A549 (cell line): Measurements from ENCODE around the gene ETV1. TPM values are rescaled to one million over a fixed set of nuclear protein-coding genes. Genes with fewer than 3 reads are reported as not detected.

Experiments
- ATAC-seq, 2 experiments: fragments of 200-7000 bp in 1 of 2; fragments of >200 bp in 1 of 2; cut with Nextera tagmentation in 1 of 2; cut with Tn5 transposase in 1 of 2; 3 replicates each; pipeline versions ENCODE4 v1.8.0 to v1.9.1; 2018 to 2020; ENCODE audit warnings: mild to moderate bottlenecking in 1 of 2, moderate library complexity in 1 of 2
- CTCF ChIA-PET: fragments of 300-600 bp; sonication (Branson Sonifier 250); formaldehyde crosslinking; extraction: SDS; loops from one replicate; lab custom pipeline; 2021; ENCODE audit warnings: antibody characterized with exemption, inconsistent platforms; lab: Yijun Ruan, JAX
- POLR2A ChIA-PET: fragments of 350-600 bp; formaldehyde crosslinking; extraction: SDS; loops from one replicate; lab custom pipeline; 2021; ENCODE audit warnings: antibody characterized with exemption, inconsistent platforms; lab: Yijun Ruan, JAX
- DNase-seq, 2 experiments: peaks; one replicate each; pipeline versions ENCODE4 v3.0.0 to v3.0.0-alpha.2; 2011 to 2016; ENCODE audit warnings: low read depth in 1 of 2, low spot score in 1 of 2
- FAIRE-seq: peaks from 2 replicates; lab custom pipeline; 2011; peaks lifted over from hg19 to GRCh38; lab: Jason Lieb, UNC
- H3K27ac ChIP-seq, 2 experiments: fragments of >200 bp; sonication (Bioruptor Twin); formaldehyde crosslinking; 3 replicates each; pipeline ENCODE4 v1.5.1; 2016 to 2017
- H3K4me1 ChIP-seq: fragments of >200 bp; sonication (Bioruptor Twin); formaldehyde crosslinking; 3 replicates; pipeline ENCODE4 v1.6.1; 2016
- H3K4me2 ChIP-seq: fragments of >200 bp; sonication (Bioruptor Twin); formaldehyde crosslinking; 3 replicates; pipeline ENCODE4 v1.6.1; 2016
- H3K4me3 ChIP-seq: fragments of >200 bp; sonication (Bioruptor Twin); formaldehyde crosslinking; 3 replicates; pipeline ENCODE4 v1.5.1; 2016
- H3K9me3 ChIP-seq: fragments of >200 bp; sonication (Bioruptor Twin); formaldehyde crosslinking; 3 replicates; pipeline ENCODE4 v1.6.1; 2016
- ATOH8 ChIP-seq: fragments of 250-450 bp; sonication (Bioruptor Pico); IDR thresholded peaks from 2 replicates; pipeline ENCODE4 v1.5.0; 2020; ENCODE audit warnings: low read depth, mild to moderate bottlenecking, moderate library complexity
- BCL3 ChIP-seq: fragments of >200 bp; sonication (Bioruptor Twin); formaldehyde crosslinking; IDR thresholded peaks from 3 replicates; pipeline ENCODE4 v1.6.1; 2016
- CBX2 ChIP-seq: fragments of 200-600 bp; sonication (generic); IDR thresholded peaks from 2 replicates; pipeline ENCODE4 v1.6.1; 2016; ENCODE audit warnings: low read depth, mild to moderate bottlenecking, borderline replicate concordance
- CEBPB ChIP-seq, 2 experiments: fragments of >200 bp in 1 of 2; sonication (Bioruptor Twin) in 1 of 2; formaldehyde crosslinking in 1 of 2; IDR thresholded peaks; 2 replicates each; pipeline ENCODE4 v1.6.1; 2012 to 2016
- CHD2 ChIP-seq: fragments of 150-350 bp; IDR thresholded peaks from 2 replicates; pipeline ENCODE4 v1.6.1; 2014; ENCODE audit warnings: low read length; ENCODE audit not compliant: partially characterized antibody
- ELK1 ChIP-seq: fragments of 150-350 bp; IDR thresholded peaks from 2 replicates; pipeline ENCODE4 v1.6.1; 2014; ENCODE audit warnings: low read depth, mild to moderate bottlenecking, low read length
- EP300 ChIP-seq, 2 experiments: fragments of >200 bp; sonication (Bioruptor Twin); formaldehyde crosslinking; IDR thresholded peaks; 2 replicates in 1 of 2; 3 replicates in 1 of 2; pipeline ENCODE4 v1.6.1; 2016 to 2017
- FOSL2 ChIP-seq, 2 experiments: fragments of 450-650 bp in 1 of 2; fragments of >200 bp in 1 of 2; sonication (Bioruptor Twin) in 1 of 2; formaldehyde crosslinking; IDR thresholded peaks; 2 replicates each; pipeline versions ENCODE4 v1.5.0 to v1.6.1; 2016 to 2020; ENCODE audit warnings: mild to moderate bottlenecking in 1 of 2, moderate library complexity in 1 of 2
- HDAC2 ChIP-seq: fragments of 200-600 bp; sonication (generic); IDR thresholded peaks from 2 replicates; pipeline ENCODE4 v1.6.1; 2016
- HES2 ChIP-seq: fragments of >200 bp; sonication (Bioruptor Twin); formaldehyde crosslinking; IDR thresholded peaks from 2 replicates; pipeline ENCODE4 v1.6.1; 2016
- HEYL ChIP-seq: fragments of 250-450 bp; sonication (Bioruptor Pico); IDR thresholded peaks from 2 replicates; pipeline ENCODE4 v1.8.0; 2021; ENCODE audit warnings: mild to moderate bottlenecking, moderate library complexity
- HOXA7 ChIP-seq: fragments of 250-450 bp; sonication (Bioruptor Pico); IDR thresholded peaks from 2 replicates; pipeline ENCODE4 v1.5.0; 2020; ENCODE audit warnings: mild to moderate bottlenecking, moderate library complexity
- JUN ChIP-seq, 2 experiments: fragments of >200 bp; sonication (Bioruptor Twin); formaldehyde crosslinking; IDR thresholded peaks; 2 replicates in 1 of 2; 3 replicates in 1 of 2; pipeline ENCODE4 v1.6.1; 2016 to 2017
- JUNB ChIP-seq: fragments of >200 bp; sonication (Bioruptor Twin); formaldehyde crosslinking; IDR thresholded peaks from 2 replicates; pipeline ENCODE4 v1.6.1; 2016
- KDM1A ChIP-seq: fragments of 200-600 bp; sonication (generic); IDR thresholded peaks from 2 replicates; pipeline ENCODE4 v1.6.1; 2016; ENCODE audit warnings: low read depth, mild to moderate bottlenecking
- MAX ChIP-seq: IDR thresholded peaks from 2 replicates; pipeline ENCODE4 v1.6.1; 2012
- NFE2L2 ChIP-seq: fragments of 150-350 bp; conservative IDR thresholded peaks from 2 replicates; pipeline ENCODE4 v1.6.1; 2014; ENCODE audit warnings: low read length
- NR3C1 ChIP-seq: fragments of >200 bp; sonication (Bioruptor Twin); formaldehyde crosslinking; IDR thresholded peaks from 3 replicates; pipeline ENCODE4 v1.6.1; 2017
- PBX3 ChIP-seq: IDR thresholded peaks from 2 replicates; pipeline ENCODE4 v1.6.1; 2012
- PHF8 ChIP-seq: fragments of 200-600 bp; sonication (generic); IDR thresholded peaks from 2 replicates; pipeline ENCODE4 v1.6.1; 2016; ENCODE audit warnings: low read depth, mild to moderate bottlenecking, antibody characterized with exemption, moderate library complexity, borderline replicate concordance
- POLR2A ChIP-seq: IDR thresholded peaks from 2 replicates; pipeline ENCODE4 v1.6.1; 2012; ENCODE audit warnings: mild to moderate bottlenecking, low read length
- RAD21 ChIP-seq, 2 experiments: fragments of >200 bp in 1 of 2; sonication (Bioruptor Twin) in 1 of 2; formaldehyde crosslinking in 1 of 2; IDR thresholded peaks in 1 of 2; conservative IDR thresholded peaks in 1 of 2; 2 replicates in 1 of 2; 3 replicates in 1 of 2; pipeline ENCODE4 v1.6.1; 2012 to 2018; ENCODE audit warnings: inconsistent platforms in 1 of 2
- RCOR1 ChIP-seq: fragments of 150-350 bp; IDR thresholded peaks from 2 replicates; pipeline ENCODE4 v1.6.1; 2014; ENCODE audit warnings: antibody characterized with exemption, low read length, low read depth
- RFX5 ChIP-seq: fragments of 450-650 bp; IDR thresholded peaks from 2 replicates; pipeline ENCODE4 v1.7.1; 2014; ENCODE audit warnings: antibody characterized with exemption, mild to moderate bottlenecking, moderate library complexity
- RNF2 ChIP-seq: fragments of 200-600 bp; sonication (generic); IDR thresholded peaks from 2 replicates; pipeline ENCODE4 v1.6.1; 2016; ENCODE audit warnings: low read depth, mild to moderate bottlenecking, antibody characterized with exemption, moderate library complexity, borderline replicate concordance
- SMC3 ChIP-seq: fragments of >200 bp; sonication (Bioruptor Twin); formaldehyde crosslinking; IDR thresholded peaks from 3 replicates; pipeline ENCODE4 v1.6.1; 2018; ENCODE audit warnings: inconsistent platforms
- TFCP2L1 ChIP-seq: fragments of 250-450 bp; sonication (Bioruptor Pico); IDR thresholded peaks from 2 replicates; pipeline ENCODE4 v1.5.0; 2021; ENCODE audit warnings: mild to moderate bottlenecking
- TP53 ChIP-seq: fragments of 250-450 bp; sonication (Bioruptor Pico); IDR thresholded peaks from 2 replicates; pipeline ENCODE4 v1.5.0; 2021; ENCODE audit warnings: mild to moderate bottlenecking, moderate library complexity
- ZNF302 ChIP-seq: fragments of 250-450 bp; sonication (Bioruptor Pico); IDR thresholded peaks from 2 replicates; pipeline ENCODE4 v1.9.0; 2021; ENCODE audit warnings: inconsistent platforms, mild to moderate bottlenecking, moderate library complexity
- ZSCAN20 ChIP-seq: fragments of 250-450 bp; sonication (Bioruptor Pico); IDR thresholded peaks from 2 replicates; pipeline ENCODE4 v1.8.0; 2022; ENCODE audit warnings: mild to moderate bottlenecking, moderate library complexity
- WGBS: methylation state at CpG from one replicate; pipeline ENCODE4 v1.1.6; 2017; ENCODE audit errors: missing lambda C conversion rate; 5-methylcytosine and 5-hydroxymethylcytosine counted together
- polyA plus RNA-seq, 4 experiments: library from polyadenylated mRNA; depleted of rRNA in 3 of 4; stranded (reverse); fragments of >200 nt; fragmentation: RNase III in 1 of 4; extraction: RNeasy Plus Mini Kit Qiagen cat#74134 plus additional on column Dnase treatment in 1 of 4; gene quantifications; 2 replicates in 3 of 4; 3 replicates in 1 of 4; pipeline ENCODE4 v1.2.3, GENCODE V29; 2011 to 2017

The ETV1 gene
- polyA plus RNA-seq, 2 of the 4 experiments (the other 2 are of a cell fraction): 1.3 to 6.2 TPM

GRCh38 chr7:13850185-13850752 lies 139.2 kb downstream of the ETV1 start (continued):
- TF ChIP-seq TFCP2L1 (CRISPR knock-in tag): no peak

- CTCF ChIA-PET: interaction anchor here (0.7 kb wide), 1 partner anchor 1176 kb away, joined by 3 read pairs; no protein-coding TSS in a partner anchor
- Histone ChIP-seq H3K4me3 (no peak overlapping the region), H3K27ac (no peak overlapping the region), H3K4me2 (no peak overlapping the region), H3K4me1 (no peaks in the 10 kb centered on the region), H3K9me3 (no peaks in the 10 kb centered on the region)
- FAIRE-seq (no peak), ATAC-seq (no peak), DNase-seq (no peak)
- WGBS: 50% methylated on average over 3 of the region's 3 CpGs
- POLR2A ChIA-PET: no interaction called here
- TF ChIP-seq POLR2A: no peak
- no peak for TF ChIP-seq RFX5
- no peak for TF ChIP-seq ZNF302 (CRISPR knock-in tag)
- TF ChIP-seq RCOR1: no peak
- no peak for TF ChIP-seq CHD2
- no peak for TF ChIP-seq RNF2
- no peak for TF ChIP-seq SMC3
- TF ChIP-seq HES2: no peak
- no peak for TF ChIP-seq MAX
- TF ChIP-seq ZSCAN20 (CRISPR knock-in tag): no peak
- TF ChIP-seq NR3C1: no peak
- no peak for TF ChIP-seq JUN (IDR thresholded peaks at IDR 0.05)
- TF ChIP-seq HEYL (CRISPR knock-in tag): no peak
- TF ChIP-seq JUNB: no peak
- no peak for TF ChIP-seq ELK1
- no peak for TF ChIP-seq CEBPB (IDR thresholded peaks at IDR 0.05)
- no peak for TF ChIP-seq FOSL2 (IDR thresholded peaks at IDR 0.05)
- no peak for TF ChIP-seq FOSL2 (CRISPR knock-in tag; IDR thresholded peaks at IDR 0.05)
- no peak for TF ChIP-seq KDM1A
These were observed 140.1 kb downstream of the ETV1 start for GRCh38 chr7:13849163-13849892.

GRCh38 chr7:13848681-13849131 lies 140.8 kb downstream of the ETV1 start:
- H3K4me3 ChIP-seq: no peak overlapping the region
- ATAC-seq (no peak), FAIRE-seq (no peak), DNase-seq (no peak)
- no peak overlapping the region for H3K4me2 ChIP-seq
- POLR2A ChIA-PET: no interaction called here
- CTCF ChIA-PET: interaction anchor here (0.7 kb wide), 1 partner anchor 1176 kb away, joined by 3 read pairs; no protein-coding TSS in a partner anchor
- H3K27ac ChIP-seq: no peak overlapping the region
- no peaks in the 10 kb centered on the region for H3K4me1 ChIP-seq
- no peaks in the 10 kb centered on the region for H3K9me3 ChIP-seq
- 77% methylated on average over 5 of the region's 5 CpGs for WGBS
- TF ChIP-seq CEBPB (IDR thresholded peaks at IDR 0.05) (no peak), HOXA7 (CRISPR knock-in tag) (no peak), NR3C1 (no peak), PHF8 (no peak), PBX3 (no peak), MAX (no peak), ATOH8 (CRISPR knock-in tag) (no peak), HDAC2 (no peak), RAD21 (conservative IDR thresholded peaks at IDR 0.05 in 1 of 2, IDR thresholded peaks at IDR 0.05 in 1 of 2) (no peak), EP300 (IDR thresholded peaks at IDR 0.05) (no peak), NFE2L2 (no peak), FOSL2 (IDR thresholded peaks at IDR 0.05) (no peak), FOSL2 (CRISPR knock-in tag; IDR thresholded peaks at IDR 0.05) (no peak), HES2 (no peak), ZNF302 (CRISPR knock-in tag) (no peak), CBX2 (no peak), BCL3 (no peak), TP53 (CRISPR knock-in tag) (no peak)
